Endothelial cell of umbilical vein (primary cell): ENCODE measurements around the gene EGR1.

ENCODE experiments used
- EZH2 ChIP-seq: IDR thresholded peaks from 2 replicates; pipeline ENCODE4 v1.6.1; 2012; ENCODE audit warnings: borderline replicate concordance, low read depth, mild to moderate bottlenecking, moderate library complexity, low read length, inconsistent platforms; ENCODE audit not compliant: severe bottlenecking
- FOS ChIP-seq: IDR thresholded peaks from 2 replicates; pipeline ENCODE4 v1.6.1; 2011; ENCODE audit warnings: mild to moderate bottlenecking, low read length, moderate library complexity, borderline replicate concordance; ENCODE audit not compliant: insufficient read depth
- GATA2 ChIP-seq: IDR thresholded peaks from 2 replicates; pipeline ENCODE4 v1.7.0; 2011; ENCODE audit warnings: low read depth, mild to moderate bottlenecking, moderate library complexity, mixed read lengths, low read length; ENCODE audit not compliant: insufficient read length, insufficient read depth
- POLR2A ChIP-seq: IDR thresholded peaks from 2 replicates; pipeline ENCODE4 v1.6.1; 2012; ENCODE audit warnings: low read depth, mild to moderate bottlenecking, control low read depth, low read length
- POLR2AphosphoS5 ChIP-seq: IDR thresholded peaks from 2 replicates; pipeline ENCODE4 v1.6.1; 2012; ENCODE audit warnings: low read depth, mild to moderate bottlenecking, control low read depth, low read length, moderate library complexity; ENCODE audit not compliant: insufficient read depth
- TF ChIP-seq, protein P1 (sequence below): IDR thresholded peaks from 2 replicates; pipeline ENCODE4 v1.6.1; 2011; ENCODE audit not compliant: insufficient read depth, insufficient read length
- TF ChIP-seq, protein P2 (sequence below), 2 donors: IDR thresholded peaks; 1 replicate in 1 of 2; 2 replicates in 1 of 2; pipeline ENCODE4 v1.5.1; 2011; ENCODE audit warnings: low read length in 2 of 2, mild to moderate bottlenecking in 2 of 2, moderate library complexity in 2 of 2, control low read depth in 1 of 2, inconsistent platforms in 1 of 2, low read depth in 1 of 2; ENCODE audit not compliant: insufficient read depth in 1 of 2; ENCODE audit errors: extremely low read depth in 1 of 2

DNA sequence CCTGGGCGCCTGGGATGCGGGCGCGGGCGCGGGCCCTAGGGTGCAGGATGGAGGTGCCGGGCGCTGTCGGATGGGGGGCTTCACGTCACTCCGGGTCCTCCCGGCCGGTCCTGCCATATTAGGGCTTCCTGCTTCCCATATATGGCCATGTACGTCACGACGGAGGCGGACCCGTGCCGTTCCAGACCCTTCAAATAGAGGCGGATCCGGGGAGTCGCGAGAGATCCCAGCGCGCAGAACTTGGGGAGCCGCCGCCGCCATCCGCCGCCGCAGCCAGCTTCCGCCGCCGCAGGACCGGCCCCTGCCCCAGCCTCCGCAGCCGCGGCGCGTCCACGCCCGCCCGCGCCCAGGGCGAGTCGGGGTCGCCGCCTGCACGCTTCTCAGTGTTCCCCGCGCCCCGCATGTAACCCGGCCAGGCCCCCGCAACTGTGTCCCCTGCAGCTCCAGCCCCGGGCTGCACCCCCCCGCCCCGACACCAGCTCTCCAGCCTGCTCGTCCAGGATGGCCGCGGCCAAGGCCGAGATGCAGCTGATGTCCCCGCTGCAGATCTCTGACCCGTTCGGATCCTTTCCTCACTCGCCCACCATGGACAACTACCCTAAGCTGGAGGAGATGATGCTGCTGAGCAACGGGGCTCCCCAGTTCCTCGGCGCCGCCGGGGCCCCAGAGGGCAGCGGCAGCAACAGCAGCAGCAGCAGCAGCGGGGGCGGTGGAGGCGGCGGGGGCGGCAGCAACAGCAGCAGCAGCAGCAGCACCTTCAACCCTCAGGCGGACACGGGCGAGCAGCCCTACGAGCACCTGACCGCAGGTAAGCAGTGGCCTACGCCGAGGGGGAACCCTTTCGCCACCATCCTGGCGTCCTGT lies at the start of gene EGR1:
- TF ChIP-seq, protein P1, sequence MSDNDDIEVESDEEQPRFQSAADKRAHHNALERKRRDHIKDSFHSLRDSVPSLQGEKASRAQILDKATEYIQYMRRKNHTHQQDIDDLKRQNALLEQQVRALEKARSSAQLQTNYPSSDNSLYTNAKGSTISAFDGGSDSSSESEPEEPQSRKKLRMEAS: no peak
- TF ChIP-seq, protein P2, sequence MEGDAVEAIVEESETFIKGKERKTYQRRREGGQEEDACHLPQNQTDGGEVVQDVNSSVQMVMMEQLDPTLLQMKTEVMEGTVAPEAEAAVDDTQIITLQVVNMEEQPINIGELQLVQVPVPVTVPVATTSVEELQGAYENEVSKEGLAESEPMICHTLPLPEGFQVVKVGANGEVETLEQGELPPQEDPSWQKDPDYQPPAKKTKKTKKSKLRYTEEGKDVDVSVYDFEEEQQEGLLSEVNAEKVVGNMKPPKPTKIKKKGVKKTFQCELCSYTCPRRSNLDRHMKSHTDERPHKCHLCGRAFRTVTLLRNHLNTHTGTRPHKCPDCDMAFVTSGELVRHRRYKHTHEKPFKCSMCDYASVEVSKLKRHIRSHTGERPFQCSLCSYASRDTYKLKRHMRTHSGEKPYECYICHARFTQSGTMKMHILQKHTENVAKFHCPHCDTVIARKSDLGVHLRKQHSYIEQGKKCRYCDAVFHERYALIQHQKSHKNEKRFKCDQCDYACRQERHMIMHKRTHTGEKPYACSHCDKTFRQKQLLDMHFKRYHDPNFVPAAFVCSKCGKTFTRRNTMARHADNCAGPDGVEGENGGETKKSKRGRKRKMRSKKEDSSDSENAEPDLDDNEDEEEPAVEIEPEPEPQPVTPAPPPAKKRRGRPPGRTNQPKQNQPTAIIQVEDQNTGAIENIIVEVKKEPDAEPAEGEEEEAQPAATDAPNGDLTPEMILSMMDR (IDR thresholded peaks at IDR 0.05; ENCODE audit: extremely low read depth in 1 of 2, insufficient read depth in 1 of 2, low read depth in 1 of 2, low read length in 2 of 2): peak in 1 of 2 donors; percentile 16
- TF ChIP-seq EZH2: no peak
- peak; percentile 63 for TF ChIP-seq POLR2AphosphoS5
- no peak for TF ChIP-seq FOS
- peak; percentile 61 for TF ChIP-seq POLR2A
- TF ChIP-seq GATA2: no peak
